ENCODE data around the gene NELFE.

DNA sequence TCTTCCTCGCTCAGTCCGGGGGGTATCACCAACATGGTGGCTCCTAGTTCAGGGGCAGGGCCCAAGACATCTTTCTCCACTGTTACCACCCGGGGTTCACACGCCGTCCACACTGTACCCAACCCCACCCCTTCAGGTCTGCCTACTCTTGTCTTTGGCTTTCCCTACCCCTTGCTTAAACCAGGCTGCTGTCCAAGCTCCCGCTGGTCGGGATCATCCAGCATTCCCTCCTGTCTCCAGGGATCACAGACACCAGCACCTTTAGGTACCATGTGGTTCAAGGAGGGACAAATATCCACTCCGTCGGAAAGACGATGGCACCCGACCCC, 395 bp downstream of the NELFE start:
- TF ChIP-seq, protein P1, sequence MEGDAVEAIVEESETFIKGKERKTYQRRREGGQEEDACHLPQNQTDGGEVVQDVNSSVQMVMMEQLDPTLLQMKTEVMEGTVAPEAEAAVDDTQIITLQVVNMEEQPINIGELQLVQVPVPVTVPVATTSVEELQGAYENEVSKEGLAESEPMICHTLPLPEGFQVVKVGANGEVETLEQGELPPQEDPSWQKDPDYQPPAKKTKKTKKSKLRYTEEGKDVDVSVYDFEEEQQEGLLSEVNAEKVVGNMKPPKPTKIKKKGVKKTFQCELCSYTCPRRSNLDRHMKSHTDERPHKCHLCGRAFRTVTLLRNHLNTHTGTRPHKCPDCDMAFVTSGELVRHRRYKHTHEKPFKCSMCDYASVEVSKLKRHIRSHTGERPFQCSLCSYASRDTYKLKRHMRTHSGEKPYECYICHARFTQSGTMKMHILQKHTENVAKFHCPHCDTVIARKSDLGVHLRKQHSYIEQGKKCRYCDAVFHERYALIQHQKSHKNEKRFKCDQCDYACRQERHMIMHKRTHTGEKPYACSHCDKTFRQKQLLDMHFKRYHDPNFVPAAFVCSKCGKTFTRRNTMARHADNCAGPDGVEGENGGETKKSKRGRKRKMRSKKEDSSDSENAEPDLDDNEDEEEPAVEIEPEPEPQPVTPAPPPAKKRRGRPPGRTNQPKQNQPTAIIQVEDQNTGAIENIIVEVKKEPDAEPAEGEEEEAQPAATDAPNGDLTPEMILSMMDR (IDR thresholded peaks at IDR 0.05): no peak
- no peak for TF ChIP-seq POLR2AphosphoS5 (IDR thresholded peaks at IDR 0.05)
- no peak for TF ChIP-seq EP300 (IDR thresholded peaks at IDR 0.05)
- TF ChIP-seq POLR2A (IDR thresholded peaks at IDR 0.05): no peak
